PFSK-1 (cell line): Measurements from ENCODE around the gene SH3GLB1.

Experiments used
- FOXP2 ChIP-seq: optimal IDR thresholded peaks from 2 replicates; pipeline ENCODE3; 2011; ENCODE audit warnings: borderline replicate concordance, control low read depth, inconsistent platforms; ENCODE audit not compliant: insufficient read depth; ENCODE audit errors: extremely low read length, extremely low read depth
- POLR2AphosphoS5 ChIP-seq: IDR thresholded peaks from 2 replicates; pipeline ENCODE4 v1.6.1; 2012; ENCODE audit warnings: low read depth, mild to moderate bottlenecking, control low read depth, low read length, moderate library complexity
- SIN3A ChIP-seq: IDR thresholded peaks from 2 replicates; pipeline ENCODE4 v1.6.1; 2012; ENCODE audit warnings: mild to moderate bottlenecking, low read length, moderate library complexity, borderline replicate concordance; ENCODE audit not compliant: insufficient read depth
- TAF1 ChIP-seq: IDR thresholded peaks from 2 replicates; pipeline ENCODE4 v1.6.1; 2012; ENCODE audit warnings: low read length, control low read depth, borderline replicate concordance; ENCODE audit not compliant: insufficient read depth
- TF ChIP-seq, protein P1 (sequence below), 2 experiments: IDR thresholded peaks; 2 replicates each; pipeline versions ENCODE4 v1.6.1 to v1.8.0; 2011 to 2012; ENCODE audit warnings: low read depth in 2 of 2, low read length in 2 of 2, control low read depth in 1 of 2, inconsistent platforms in 1 of 2, mild to moderate bottlenecking in 1 of 2, moderate library complexity in 1 of 2; ENCODE audit not compliant: insufficient read depth in 1 of 2

SH3GLB1 gene

GRCh38 chr1:86739648-86740509 lies 35.5 kb downstream of the SH3GLB1 start:
- no peak for TF ChIP-seq FOXP2
- TF ChIP-seq, protein P1, sequence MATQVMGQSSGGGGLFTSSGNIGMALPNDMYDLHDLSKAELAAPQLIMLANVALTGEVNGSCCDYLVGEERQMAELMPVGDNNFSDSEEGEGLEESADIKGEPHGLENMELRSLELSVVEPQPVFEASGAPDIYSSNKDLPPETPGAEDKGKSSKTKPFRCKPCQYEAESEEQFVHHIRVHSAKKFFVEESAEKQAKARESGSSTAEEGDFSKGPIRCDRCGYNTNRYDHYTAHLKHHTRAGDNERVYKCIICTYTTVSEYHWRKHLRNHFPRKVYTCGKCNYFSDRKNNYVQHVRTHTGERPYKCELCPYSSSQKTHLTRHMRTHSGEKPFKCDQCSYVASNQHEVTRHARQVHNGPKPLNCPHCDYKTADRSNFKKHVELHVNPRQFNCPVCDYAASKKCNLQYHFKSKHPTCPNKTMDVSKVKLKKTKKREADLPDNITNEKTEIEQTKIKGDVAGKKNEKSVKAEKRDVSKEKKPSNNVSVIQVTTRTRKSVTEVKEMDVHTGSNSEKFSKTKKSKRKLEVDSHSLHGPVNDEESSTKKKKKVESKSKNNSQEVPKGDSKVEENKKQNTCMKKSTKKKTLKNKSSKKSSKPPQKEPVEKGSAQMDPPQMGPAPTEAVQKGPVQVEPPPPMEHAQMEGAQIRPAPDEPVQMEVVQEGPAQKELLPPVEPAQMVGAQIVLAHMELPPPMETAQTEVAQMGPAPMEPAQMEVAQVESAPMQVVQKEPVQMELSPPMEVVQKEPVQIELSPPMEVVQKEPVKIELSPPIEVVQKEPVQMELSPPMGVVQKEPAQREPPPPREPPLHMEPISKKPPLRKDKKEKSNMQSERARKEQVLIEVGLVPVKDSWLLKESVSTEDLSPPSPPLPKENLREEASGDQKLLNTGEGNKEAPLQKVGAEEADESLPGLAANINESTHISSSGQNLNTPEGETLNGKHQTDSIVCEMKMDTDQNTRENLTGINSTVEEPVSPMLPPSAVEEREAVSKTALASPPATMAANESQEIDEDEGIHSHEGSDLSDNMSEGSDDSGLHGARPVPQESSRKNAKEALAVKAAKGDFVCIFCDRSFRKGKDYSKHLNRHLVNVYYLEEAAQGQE (IDR thresholded peaks at IDR 0.05; ENCODE audit: insufficient read depth in 1 of 2, low read depth in 2 of 2, low read length in 2 of 2) = no peak

DNA sequence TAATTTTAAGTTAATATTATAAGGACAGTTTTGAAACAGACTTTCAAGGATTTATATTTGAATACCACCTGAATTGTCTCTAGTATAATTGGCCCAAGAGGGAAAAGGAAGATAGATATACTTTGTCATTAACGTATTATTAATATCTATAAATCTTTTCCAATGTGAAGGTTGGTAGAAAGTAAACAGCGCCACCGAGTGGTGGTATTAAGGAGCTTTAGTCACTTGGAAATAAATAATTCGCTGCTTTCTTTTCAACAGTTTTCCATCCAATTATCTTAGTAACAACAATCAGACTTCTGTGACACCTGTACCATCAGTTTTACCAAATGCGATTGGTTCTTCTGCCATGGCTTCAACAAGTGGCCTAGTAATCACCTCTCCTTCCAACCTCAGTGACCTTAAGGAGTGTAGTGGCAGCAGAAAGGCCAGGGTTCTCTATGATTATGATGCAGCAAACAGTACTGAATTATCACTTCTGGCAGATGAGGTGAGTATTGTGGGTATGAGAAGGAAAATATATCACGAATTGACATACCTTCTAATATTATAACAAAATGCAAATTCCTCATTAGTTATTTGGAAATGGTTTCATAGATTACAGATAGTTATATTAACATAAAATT lies 37.7 kb downstream of the SH3GLB1 start:
- TF ChIP-seq FOXP2 (no peak), TAF1 (no peak), SIN3A (no peak), POLR2AphosphoS5 (no peak)
- TF ChIP-seq, protein P1 (IDR thresholded peaks at IDR 0.05; ENCODE audit: insufficient read depth in 1 of 2, low read depth in 2 of 2, low read length in 2 of 2) = no peak

DNA sequence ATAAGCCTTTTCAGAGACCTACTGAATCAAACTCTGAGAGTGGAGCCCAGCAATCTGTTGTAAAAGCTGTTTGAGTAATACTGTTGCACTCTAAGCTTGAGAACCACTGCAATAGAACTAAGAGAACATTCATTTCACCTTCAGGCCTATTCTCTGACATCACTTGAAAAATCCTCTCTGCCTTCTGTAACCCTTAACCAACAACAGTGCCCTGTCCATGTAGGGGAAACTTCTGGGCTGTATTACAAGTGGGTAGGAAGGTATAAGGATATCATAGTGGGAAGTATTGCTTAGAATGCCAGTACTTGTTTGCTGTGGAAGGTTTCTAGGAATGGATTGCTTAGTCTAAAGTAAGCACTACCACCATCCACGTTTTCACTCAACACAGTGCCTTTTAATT lies 42.9 kb downstream of the SH3GLB1 start:
- TF ChIP-seq FOXP2 (no peak), POLR2AphosphoS5 (no peak), SIN3A (no peak), TAF1 (no peak)
- TF ChIP-seq, protein P1 (IDR thresholded peaks at IDR 0.05; ENCODE audit: insufficient read depth in 1 of 2, low read depth in 2 of 2, low read length in 2 of 2) = no peak

DNA sequence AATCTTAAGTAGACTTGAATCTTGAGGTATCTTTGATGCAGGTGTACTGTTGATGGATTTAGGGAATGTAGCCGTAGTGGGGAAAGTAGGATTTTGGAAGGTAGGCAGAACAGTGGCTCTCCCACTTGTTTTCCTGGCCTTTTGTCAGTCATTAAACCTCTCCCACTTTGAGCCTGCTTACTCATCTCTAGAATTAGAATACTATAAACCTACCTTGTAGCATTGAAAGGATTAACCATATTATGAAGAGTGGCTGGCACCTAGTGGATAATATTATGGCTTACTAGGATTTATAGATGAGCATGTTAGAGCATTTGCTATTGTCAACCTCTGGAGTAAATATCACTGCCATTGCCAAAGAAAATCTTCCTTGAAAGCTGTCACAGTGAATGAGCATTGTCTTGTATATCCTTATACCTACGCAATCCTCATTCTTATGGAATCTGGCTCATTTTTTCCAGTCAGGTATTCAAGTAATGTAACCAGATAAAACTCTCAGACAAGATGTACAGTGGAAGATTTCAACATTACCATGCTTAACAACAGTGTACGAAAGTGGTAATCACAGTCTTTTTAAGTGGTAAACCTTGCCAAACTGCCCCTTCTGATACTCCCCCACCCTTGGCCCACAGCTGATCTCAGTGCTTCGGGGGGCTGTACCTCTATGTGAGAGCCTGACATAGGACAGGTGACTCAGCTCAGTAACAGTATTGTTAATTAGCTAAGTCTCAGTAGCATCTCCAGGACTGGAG lies 44.4 kb downstream of the SH3GLB1 start:
- TF ChIP-seq FOXP2 (no peak), POLR2AphosphoS5 (no peak), SIN3A (no peak), TAF1 (no peak)
- TF ChIP-seq, protein P1 (IDR thresholded peaks at IDR 0.05; ENCODE audit: insufficient read depth in 1 of 2, low read depth in 2 of 2, low read length in 2 of 2) = no peak
